ENCODE data around the gene ABCG1. TPM values are rescaled to one million over a fixed set of nuclear protein-coding genes. Genes with fewer than 3 reads are reported as not detected.
"Not testable (repeated sequence)": the region's sequence is repeated elsewhere in the genome, so short reads cannot be mapped to it uniquely, and the experiment has no call there.

Gene ABCG1
- polyA plus RNA-seq (ENCODE audit: insufficient read length in 4 of 4), result 10 to 100 TPM in 1 of 4 donors, 1 to 10 TPM in 3; 9.0 to 10.2 (median 9.4) TPM

GRCh38 chr21:42218836-42219605 lies at the start of gene ABCG1:
ABCG1 (plus strand) TSS chr21:42219140; CDS start chr21:42219263, 123 bp downstream.
- DNase-seq (ENCODE audit: low read depth in 4 of 4, low spot score in 2 of 4), result no peak

- DNase-seq (ENCODE audit: low read depth in 4 of 4, low spot score in 2 of 4), result no peak
Observed at GRCh38 chr21:42169758-42170157, 49.2 kb upstream of the ABCG1 start.

- no peak for DNase-seq (ENCODE audit: low read depth in 4 of 4, low spot score in 2 of 4)
Observed at GRCh38 chr21:42171091-42172053, 47.6 kb upstream of the ABCG1 start.

DNA sequence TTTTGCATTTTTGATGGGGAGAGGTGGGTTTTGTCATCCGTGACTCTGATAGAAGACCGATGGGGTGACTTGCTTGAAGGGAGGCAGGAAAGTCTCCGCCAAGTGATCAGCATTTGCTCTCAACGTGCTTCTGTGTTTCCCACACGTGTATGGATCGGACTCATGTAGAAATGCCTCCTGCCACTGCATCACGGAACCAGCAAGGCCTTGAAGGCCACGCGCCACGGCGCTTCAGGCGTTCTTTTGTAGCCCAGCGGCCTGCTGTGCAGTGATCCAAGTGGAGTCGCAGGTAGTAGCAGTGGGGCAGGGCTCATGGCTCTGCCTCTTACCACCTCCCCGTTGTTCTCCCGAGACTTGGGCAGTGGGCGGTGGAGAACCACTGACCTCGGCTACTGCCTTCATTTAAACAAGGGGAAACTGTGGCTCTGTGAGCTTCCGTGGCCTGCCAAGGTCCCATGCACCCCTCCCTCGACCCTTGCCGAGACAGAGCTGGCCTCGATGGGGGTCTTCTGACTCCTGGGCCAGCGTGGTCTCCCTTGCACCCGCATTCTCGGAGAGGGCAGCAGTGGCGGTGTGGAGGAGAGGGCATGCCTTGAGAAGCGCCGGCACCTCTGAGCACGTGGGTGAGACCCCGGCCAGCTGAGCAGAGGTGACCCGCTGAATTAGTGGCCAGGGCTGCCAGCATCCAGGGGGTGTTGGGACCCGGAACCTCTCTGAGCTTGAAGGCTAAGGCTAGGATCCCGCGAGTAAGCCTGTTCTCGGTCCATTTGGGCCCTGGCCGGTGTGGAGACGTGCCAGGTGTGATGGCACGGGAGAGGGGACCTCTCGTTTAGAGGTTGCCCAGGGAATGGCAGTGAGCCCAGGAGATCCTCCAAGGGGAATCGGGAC lies 46.1 kb upstream of the ABCG1 start:
- no peak for DNase-seq (ENCODE audit: low read depth in 4 of 4, low spot score in 2 of 4)

- no peak for DNase-seq (ENCODE audit: low read depth in 4 of 4, low spot score in 2 of 4)
Observed at GRCh38 chr21:42174173-42174572, 44.8 kb upstream of the ABCG1 start.

- no peak for DNase-seq (ENCODE audit: low read depth in 4 of 4, low spot score in 2 of 4)
Observed at GRCh38 chr21:42175110-42175710, 43.7 kb upstream of the ABCG1 start.

- DNase-seq (ENCODE audit: low read depth in 4 of 4, low spot score in 2 of 4), result no peak
Observed at GRCh38 chr21:42176859-42177258, 42.1 kb upstream of the ABCG1 start.

GRCh38 chr21:42179316-42179715 lies 39.6 kb upstream of the ABCG1 start:
- no peak for DNase-seq (ENCODE audit: low read depth in 4 of 4, low spot score in 2 of 4)

DNA sequence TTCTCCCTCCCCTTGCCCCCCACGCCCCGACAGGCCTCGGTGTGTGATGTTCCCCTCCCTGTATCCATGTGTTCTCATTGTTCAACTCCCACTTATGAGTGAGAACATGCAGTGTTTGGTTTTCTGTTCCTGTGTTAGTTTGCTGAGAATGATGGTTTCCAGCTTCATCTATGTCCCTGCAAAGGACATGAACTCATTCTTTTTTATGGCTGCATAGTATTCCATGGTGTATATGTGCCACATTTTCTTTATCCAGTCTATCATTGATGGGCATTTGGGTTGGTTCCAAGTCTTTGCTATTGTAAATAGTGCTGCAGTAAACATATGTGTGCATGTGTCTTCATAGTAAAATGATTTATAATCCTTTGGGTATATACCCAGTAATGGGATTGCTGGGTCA lies 38.9 kb upstream of the ABCG1 start:
- DNase-seq (ENCODE audit: low read depth in 4 of 4, low spot score in 2 of 4), result not testable (repeated sequence)

- no peak for DNase-seq (ENCODE audit: low read depth in 4 of 4, low spot score in 2 of 4)
Observed at GRCh38 chr21:42182713-42183371, 36.1 kb upstream of the ABCG1 start.

- no peak for DNase-seq (ENCODE audit: low read depth in 4 of 4, low spot score in 2 of 4)
Observed at GRCh38 chr21:42183374-42184266, 35.3 kb upstream of the ABCG1 start.

- DNase-seq (ENCODE audit: low read depth in 4 of 4, low spot score in 2 of 4), result no peak
Observed at GRCh38 chr21:42186591-42186990, 32.3 kb upstream of the ABCG1 start.

GRCh38 chr21:42187976-42188653 lies 30.8 kb upstream of the ABCG1 start:
- no peak for DNase-seq (ENCODE audit: low read depth in 4 of 4, low spot score in 2 of 4)

DNA sequence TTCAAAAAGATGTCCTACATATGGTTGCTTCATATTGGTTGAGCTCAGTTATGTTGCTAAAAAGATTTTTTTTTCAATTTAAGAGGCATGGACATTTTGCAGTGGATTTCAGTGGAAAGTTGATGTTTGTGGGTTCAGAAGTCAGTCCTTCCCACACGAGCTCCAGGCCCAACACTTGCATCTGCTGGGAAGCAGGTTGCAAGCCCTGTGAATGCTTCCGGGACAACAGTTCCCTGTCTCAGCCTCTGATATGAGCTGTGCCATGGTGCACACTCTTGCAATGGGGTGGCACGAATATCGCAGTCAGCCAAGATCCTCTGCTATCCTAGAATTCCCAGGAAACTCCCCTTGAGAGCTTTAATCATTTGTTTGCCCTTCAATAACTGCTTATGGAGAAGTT lies 30.3 kb upstream of the ABCG1 start:
- DNase-seq (ENCODE audit: low read depth in 4 of 4, low spot score in 2 of 4), result no peak

GRCh38 chr21:42189431-42189830 lies 29.5 kb upstream of the ABCG1 start:
- no peak for DNase-seq (ENCODE audit: low read depth in 4 of 4, low spot score in 2 of 4)

GRCh38 chr21:42189860-42190485 lies 29.0 kb upstream of the ABCG1 start:
- DNase-seq (ENCODE audit: low read depth in 4 of 4, low spot score in 2 of 4), result no peak

DNA sequence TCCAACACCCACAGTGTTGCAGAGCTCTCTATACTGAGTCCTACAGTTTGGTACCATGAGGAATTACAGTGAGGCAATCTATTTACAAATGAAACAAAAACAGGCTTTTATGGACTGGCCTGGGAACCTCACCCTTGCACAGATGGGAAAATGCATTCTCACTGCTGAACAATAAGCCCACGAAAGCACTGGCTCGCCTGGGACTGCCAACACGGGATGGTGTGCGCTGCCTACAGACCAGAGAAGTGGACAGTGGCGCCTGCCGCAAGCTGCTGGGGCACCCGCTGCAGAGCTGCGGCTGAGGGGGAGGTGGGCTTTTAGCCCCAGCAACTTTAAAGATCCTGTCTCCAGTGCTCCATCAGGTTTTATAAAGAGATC lies 28.5 kb upstream of the ABCG1 start:
- no peak for DNase-seq (ENCODE audit: low read depth in 4 of 4, low spot score in 2 of 4)

- DNase-seq (ENCODE audit: low read depth in 4 of 4, low spot score in 2 of 4), result no peak
Observed at GRCh38 chr21:42191064-42191463, 27.9 kb upstream of the ABCG1 start.
